22Rv1 (cell line): ENCODE measurements around the gene STAC2.

Experiments used
- ZFX ChIP-seq: fragments of 450-650 bp; IDR thresholded peaks from 2 replicates; pipeline ENCODE4 v1.6.1; 2017; ENCODE audit warnings: antibody characterized with exemption, borderline replicate concordance
- TF ChIP-seq, protein P1 (sequence below): fragments of 450-650 bp; IDR thresholded peaks from 2 replicates; pipeline ENCODE4 v1.5.1; 2017; ENCODE audit warnings: mild to moderate bottlenecking

DNA sequence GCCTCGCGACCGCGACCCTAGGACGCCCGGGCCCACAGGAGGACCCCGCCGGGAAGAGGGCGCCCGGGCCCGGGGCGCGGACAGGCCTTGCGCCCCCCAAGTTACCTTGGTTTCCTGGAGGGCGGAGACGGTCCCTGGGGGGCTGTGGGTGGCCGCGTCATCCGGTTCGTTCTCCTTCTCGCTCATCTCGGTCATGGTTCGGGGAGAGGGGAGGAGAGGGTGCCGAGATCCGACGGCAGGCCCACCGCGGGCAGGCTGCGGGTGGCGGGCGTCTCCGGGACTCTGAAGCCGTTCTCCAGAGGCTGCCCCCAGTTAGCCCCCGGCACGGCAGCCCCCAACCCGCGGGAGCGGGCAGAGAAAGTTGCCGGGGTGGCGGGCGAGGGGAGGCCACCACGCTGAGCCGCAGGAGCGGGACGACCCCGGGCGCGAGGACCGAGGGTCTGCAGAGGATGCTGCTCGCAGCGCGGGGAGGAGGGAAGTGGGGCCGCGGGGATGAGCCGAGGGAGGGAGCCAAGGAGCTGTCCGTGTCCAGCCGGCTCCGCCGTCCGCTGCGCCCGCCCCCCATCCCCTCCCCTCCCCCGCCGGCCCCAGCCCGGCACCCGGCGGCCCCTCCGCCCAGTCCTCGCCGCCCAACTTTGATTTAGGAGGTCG lies at the start of gene STAC2:
- TF ChIP-seq, protein P1, sequence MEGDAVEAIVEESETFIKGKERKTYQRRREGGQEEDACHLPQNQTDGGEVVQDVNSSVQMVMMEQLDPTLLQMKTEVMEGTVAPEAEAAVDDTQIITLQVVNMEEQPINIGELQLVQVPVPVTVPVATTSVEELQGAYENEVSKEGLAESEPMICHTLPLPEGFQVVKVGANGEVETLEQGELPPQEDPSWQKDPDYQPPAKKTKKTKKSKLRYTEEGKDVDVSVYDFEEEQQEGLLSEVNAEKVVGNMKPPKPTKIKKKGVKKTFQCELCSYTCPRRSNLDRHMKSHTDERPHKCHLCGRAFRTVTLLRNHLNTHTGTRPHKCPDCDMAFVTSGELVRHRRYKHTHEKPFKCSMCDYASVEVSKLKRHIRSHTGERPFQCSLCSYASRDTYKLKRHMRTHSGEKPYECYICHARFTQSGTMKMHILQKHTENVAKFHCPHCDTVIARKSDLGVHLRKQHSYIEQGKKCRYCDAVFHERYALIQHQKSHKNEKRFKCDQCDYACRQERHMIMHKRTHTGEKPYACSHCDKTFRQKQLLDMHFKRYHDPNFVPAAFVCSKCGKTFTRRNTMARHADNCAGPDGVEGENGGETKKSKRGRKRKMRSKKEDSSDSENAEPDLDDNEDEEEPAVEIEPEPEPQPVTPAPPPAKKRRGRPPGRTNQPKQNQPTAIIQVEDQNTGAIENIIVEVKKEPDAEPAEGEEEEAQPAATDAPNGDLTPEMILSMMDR: no peak
- no peak for TF ChIP-seq ZFX
